Neuronal stem cell (in vitro differentiated cells): ENCODE measurements around the gene PSAPL1.

Experiments
- DNase-seq: peaks from one replicate; pipeline ENCODE4 v3.0.0-alpha.2; 2013; ENCODE audit warnings: low spot score
- H2AFZ ChIP-seq: one replicate; pipeline ENCODE4 v1.6.1; 2013; ENCODE audit warnings: mild to moderate bottlenecking, low read length, inconsistent platforms
- H2AK5ac ChIP-seq: 2 replicates; pipeline ENCODE4 v1.6.1; 2013; ENCODE audit warnings: low read depth, mild to moderate bottlenecking, inconsistent platforms, low read length, moderate library complexity, mixed read lengths
- H2BK120ac ChIP-seq: 2 replicates; pipeline ENCODE4 v1.6.1; 2013; ENCODE audit warnings: low read depth, mild to moderate bottlenecking, inconsistent platforms, low read length, moderate library complexity, mixed read lengths
- H2BK12ac ChIP-seq: one replicate; pipeline ENCODE4 v1.6.1; 2013; ENCODE audit warnings: low read length, inconsistent platforms
- H2BK15ac ChIP-seq: 2 replicates; pipeline ENCODE4 v1.6.1; 2013; ENCODE audit warnings: mild to moderate bottlenecking, low read length, inconsistent platforms, mixed read lengths
- H2BK5ac ChIP-seq: one replicate; pipeline ENCODE4 v1.6.1; 2013; ENCODE audit warnings: inconsistent platforms, mild to moderate bottlenecking, low read length, moderate library complexity
- H3K14ac ChIP-seq: one replicate; pipeline ENCODE4 v1.6.1; 2013; ENCODE audit warnings: low read length, inconsistent platforms
- H3K18ac ChIP-seq: 2 replicates; pipeline ENCODE4 v1.6.1; 2013; ENCODE audit warnings: low read length, inconsistent platforms
- H3K23ac ChIP-seq: 2 replicates; pipeline ENCODE4 v1.6.1; 2013; ENCODE audit warnings: low read depth, mild to moderate bottlenecking, mixed read lengths, low read length, inconsistent platforms; ENCODE audit not compliant: poor library complexity
- H3K27ac ChIP-seq: replicated peaks from 3 replicates; pipeline ENCODE4 v1.5.1; 2013; ENCODE audit warnings: low read length, inconsistent platforms
- H3K27me3 ChIP-seq, 3 experiments: 2 replicates each; pipeline ENCODE4 v1.6.1; 2013; ENCODE audit warnings: low read length in 3 of 3, mild to moderate bottlenecking in 2 of 3, inconsistent platforms in 1 of 3, low read depth in 1 of 3, mixed read lengths in 1 of 3, moderate library complexity in 1 of 3; ENCODE audit not compliant: control insufficient read depth in 3 of 3, insufficient read depth in 3 of 3
- H3K36me3 ChIP-seq, 2 donors: replicated peaks in 1 of 2; 2 replicates each; pipeline ENCODE4 v1.6.1; 2013; ENCODE audit warnings: low read length in 2 of 2; ENCODE audit not compliant: control insufficient read depth in 2 of 2, insufficient read depth in 2 of 2
- H3K4ac ChIP-seq: 2 replicates; pipeline ENCODE4 v1.6.1; 2013; ENCODE audit warnings: inconsistent platforms, mild to moderate bottlenecking, low read length, moderate library complexity
- H3K4me1 ChIP-seq, 2 donors: 1 replicate in 1 of 2; 2 replicates in 1 of 2; pipeline ENCODE4 v1.6.1; 2013; ENCODE audit warnings: low read length in 2 of 2, low read depth in 1 of 2; ENCODE audit not compliant: control insufficient read depth in 2 of 2, insufficient read depth in 1 of 2
- H3K4me2 ChIP-seq: one replicate; pipeline ENCODE4 v1.6.1; 2013; ENCODE audit warnings: mild to moderate bottlenecking, low read length, inconsistent platforms; ENCODE audit not compliant: insufficient read depth, poor library complexity, severe bottlenecking
- H3K4me3 ChIP-seq, 2 donors: 2 replicates each; pipeline ENCODE4 v1.5.1; 2013; ENCODE audit warnings: low read length in 2 of 2, mild to moderate bottlenecking in 2 of 2, inconsistent platforms in 1 of 2, moderate library complexity in 1 of 2
- H3K79me1 ChIP-seq: one replicate; pipeline ENCODE4 v1.6.1; 2013; ENCODE audit warnings: low read depth, mild to moderate bottlenecking, inconsistent platforms, low read length, moderate library complexity
- H3K9ac ChIP-seq: one replicate; pipeline ENCODE4 v1.6.1; 2013; ENCODE audit warnings: mild to moderate bottlenecking, low read depth, low read length, inconsistent platforms; ENCODE audit not compliant: poor library complexity
- H3K9me3 ChIP-seq, 2 donors: replicated peaks in 1 of 2; 2 replicates each; pipeline versions ENCODE3 to v1.6.1; 2013; ENCODE audit warnings: low read length in 2 of 2, mild to moderate bottlenecking in 2 of 2, inconsistent platforms in 1 of 2, low read depth in 1 of 2, mixed read lengths in 1 of 2, moderate library complexity in 1 of 2; ENCODE audit not compliant: control insufficient read depth in 2 of 2, insufficient read depth in 1 of 2
- H4K8ac ChIP-seq: one replicate; pipeline ENCODE4 v1.6.1; 2013; ENCODE audit warnings: low read depth, mild to moderate bottlenecking, inconsistent platforms, low read length, moderate library complexity
- H4K91ac ChIP-seq: one replicate; pipeline ENCODE4 v1.6.1; 2013; ENCODE audit warnings: low read length, low read depth, mild to moderate bottlenecking, inconsistent platforms; ENCODE audit not compliant: poor library complexity
- WGBS, 2 donors: extraction: QIAGEN DNeasy Blood & Tissue Kit; methylation state at CpG; one replicate each; pipeline ENCODE4 v1.1.7; 2013; ENCODE audit warnings: missing lambda C conversion rate in 2 of 2, mixed read lengths in 1 of 2; ENCODE audit not compliant: insufficient read length in 2 of 2, insufficient replicate concordance in 1 of 2; ENCODE audit errors: extremely low coverage in 2 of 2; 5-methylcytosine and 5-hydroxymethylcytosine counted together

PSAPL1 gene

DNA sequence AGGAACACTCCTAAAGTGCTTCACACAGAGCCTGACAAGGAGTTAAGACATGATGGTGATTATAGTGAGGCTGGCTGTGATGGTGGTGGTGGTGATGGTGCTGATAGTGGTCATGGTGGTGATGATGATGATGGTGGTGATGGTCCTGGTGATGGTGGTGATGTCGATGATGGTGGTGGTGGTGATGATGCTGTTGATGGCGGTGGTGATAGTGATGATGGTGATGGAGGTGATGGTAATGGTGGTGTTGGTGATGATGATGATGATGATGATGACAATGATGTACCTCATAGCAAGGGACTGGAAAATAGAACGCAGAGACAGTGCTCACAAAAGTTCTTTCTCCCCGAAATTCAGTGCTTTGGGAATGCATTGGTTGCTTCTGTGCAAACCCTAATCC lies 34.3 kb upstream of the PSAPL1 start:
- no peak overlapping the region for H2AFZ ChIP-seq
- H2AK5ac ChIP-seq, result no peak overlapping the region
- H4K8ac ChIP-seq, result no peak overlapping the region
- no peak overlapping the region for H3K4me2 ChIP-seq
- H3K9me3 ChIP-seq, result peaks cover 0 to 6% of the 10 kb centered on the region in 2 donors
- no peak overlapping the region for H3K18ac ChIP-seq
- no peak overlapping the region for H3K23ac ChIP-seq
- H3K4me3 ChIP-seq, result no peak overlapping the region
- H3K14ac ChIP-seq, result no peak overlapping the region
- no peak overlapping the region for H2BK120ac ChIP-seq
- H2BK12ac ChIP-seq, result no peak overlapping the region
- no peaks in the 10 kb centered on the region for H3K36me3 ChIP-seq
- no peak overlapping the region for H2BK15ac ChIP-seq
- peaks cover 9 to 14% of the 10 kb centered on the region in 2 donors for H3K4me1 ChIP-seq
- H3K9ac ChIP-seq, result no peak overlapping the region
- no CpG with 5 or more reads among the region's 4 CpGs for WGBS, 2 donors
- no peaks in the 10 kb centered on the region for H3K27me3 ChIP-seq
- no peaks in the 10 kb centered on the region for H3K79me1 ChIP-seq
- no peak for DNase-seq
- H2BK5ac ChIP-seq, result no peak overlapping the region
- H3K27ac ChIP-seq, result no peak overlapping the region
- no peak overlapping the region for H3K4ac ChIP-seq
- H4K91ac ChIP-seq, result no peak overlapping the region

GRCh38 chr4:7467471-7467870 lies 32.7 kb upstream of the PSAPL1 start:
- no CpG with 5 or more reads among the region's 7 CpGs for WGBS, 2 donors
- Histone ChIP-seq H3K18ac (no peak overlapping the region), H2BK5ac (peak overlapping the region; percentile 17)

GRCh38 chr4:7466904-7467303 lies 32.2 kb upstream of the PSAPL1 start:
- peak overlapping the region; percentile 53 for H3K18ac ChIP-seq
- peak overlapping the region; percentile 59 for H2AK5ac ChIP-seq
- no peak for DNase-seq
- no peaks in the 10 kb centered on the region for H3K36me3 ChIP-seq
- H3K14ac ChIP-seq, result no peak overlapping the region
- H2BK15ac ChIP-seq, result peak overlapping the region; percentile 7
- no peak overlapping the region for H3K23ac ChIP-seq
- H2BK12ac ChIP-seq, result no peak overlapping the region
- no CpG with 5 or more reads among the region's 7 CpGs for WGBS, 2 donors
- H4K91ac ChIP-seq, result no peak overlapping the region
- H2AFZ ChIP-seq, result no peak overlapping the region
- H3K27ac ChIP-seq, result no peak overlapping the region
- H2BK5ac ChIP-seq, result peak overlapping the region; percentile 17
- no peak overlapping the region for H3K4me3 ChIP-seq
- no peaks in the 10 kb centered on the region for H3K79me1 ChIP-seq
- H4K8ac ChIP-seq, result no peak overlapping the region
- peaks cover 0 to 6% of the 10 kb centered on the region in 2 donors for H3K9me3 ChIP-seq
- H3K27me3 ChIP-seq, result no peaks in the 10 kb centered on the region
- peaks cover under 1 to 14% of the 10 kb centered on the region in 2 donors for H3K4me1 ChIP-seq
- no peak overlapping the region for H3K9ac ChIP-seq
- no peak overlapping the region for H3K4ac ChIP-seq
- H3K4me2 ChIP-seq, result no peak overlapping the region
- peak overlapping the region; percentile 33 for H2BK120ac ChIP-seq

More at GRCh38 chr4:7467471-7467870, 32.7 kb upstream of the PSAPL1 start:
- Histone ChIP-seq H2BK12ac (no peak overlapping the region), H3K14ac (no peak overlapping the region), H2BK120ac (no peak overlapping the region), H3K4ac (no peak overlapping the region), H3K4me1 (peaks cover 6 to 14% of the 10 kb centered on the region in 2 donors), H3K9ac (no peak overlapping the region), H2BK15ac (peak overlapping the region; percentile 7), H4K91ac (no peak overlapping the region), H3K4me2 (no peak overlapping the region), H2AK5ac (no peak overlapping the region), H3K27me3 (no peaks in the 10 kb centered on the region), H4K8ac (no peak overlapping the region), H3K36me3 (no peaks in the 10 kb centered on the region), H3K4me3 (no peak overlapping the region), H3K79me1 (no peaks in the 10 kb centered on the region), H3K9me3 (peaks cover 0 to 6% of the 10 kb centered on the region in 2 donors), H2AFZ (no peak overlapping the region), H3K27ac (no peak overlapping the region), H3K23ac (no peak overlapping the region)
- DNase-seq, result no peak

DNA sequence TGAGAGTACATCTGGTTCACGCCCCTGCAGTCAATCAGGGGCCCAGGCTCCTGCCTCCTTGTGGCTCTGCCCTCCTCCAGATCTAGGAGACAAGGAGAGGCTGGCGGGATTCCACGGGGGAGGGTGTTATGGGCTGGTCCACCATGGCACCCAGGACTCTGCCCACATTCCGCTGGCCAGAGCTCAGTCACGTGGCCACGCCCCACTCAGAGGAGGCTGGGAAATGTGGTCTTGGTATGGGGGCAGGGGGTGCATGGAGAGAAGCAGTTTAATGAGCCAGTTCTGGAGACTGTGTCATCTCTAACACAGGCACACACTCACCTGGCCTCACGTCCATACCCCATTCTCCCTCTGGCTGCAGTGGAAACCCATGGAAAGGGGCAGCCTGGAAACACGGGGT lies 31.5 kb upstream of the PSAPL1 start:
- no peaks in the 10 kb centered on the region for H3K79me1 ChIP-seq
- peak overlapping the region; percentile 49 for H3K18ac ChIP-seq
- no peak overlapping the region for H2BK12ac ChIP-seq
- H3K9ac ChIP-seq, result no peak overlapping the region
- no peak overlapping the region for H3K27ac ChIP-seq
- no peak for DNase-seq
- H4K8ac ChIP-seq, result no peak overlapping the region
- H3K4ac ChIP-seq, result no peak overlapping the region
- peak overlapping the region; percentile 59 for H2AK5ac ChIP-seq
- no peak overlapping the region for H3K23ac ChIP-seq
- no CpG with 5 or more reads among the region's 8 CpGs for WGBS, 2 donors
- H3K4me3 ChIP-seq, result no peak overlapping the region
- H3K4me1 ChIP-seq, result peaks cover 0 to 14% of the 10 kb centered on the region in 2 donors
- no peak overlapping the region for H3K4me2 ChIP-seq
- H4K91ac ChIP-seq, result no peak overlapping the region
- H2BK15ac ChIP-seq, result no peak overlapping the region
- H3K36me3 ChIP-seq, result no peaks in the 10 kb centered on the region
- H2BK120ac ChIP-seq, result peak overlapping the region; percentile 33
- peaks cover 0 to 6% of the 10 kb centered on the region in 2 donors for H3K9me3 ChIP-seq
- no peak overlapping the region for H2BK5ac ChIP-seq
- H3K27me3 ChIP-seq, result no peaks in the 10 kb centered on the region
- no peak overlapping the region for H3K14ac ChIP-seq
- no peak overlapping the region for H2AFZ ChIP-seq
